Measurements from ENCODE around the gene PLCB1.
"Not testable (repeated sequence)": the region's sequence is repeated elsewhere in the genome, so short reads cannot be mapped to it uniquely, and the experiment has no call there.

PLCB1 gene

GRCh38 chr20:8342391-8342790 lies 210.3 kb downstream of the PLCB1 start:
- TF ChIP-seq CTCF (IDR thresholded peaks at IDR 0.05; ENCODE audit: low read depth, low read length, missing control alignments), result no peak
- DNase-seq (ENCODE audit: low read depth), result no peak
- H3K4me3 ChIP-seq (ENCODE audit: low read depth, low read length), result no peak overlapping the region

- TF ChIP-seq CTCF (IDR thresholded peaks at IDR 0.05; ENCODE audit: low read depth, low read length, missing control alignments), result no peak
- DNase-seq (ENCODE audit: low read depth), result no peak
- H3K4me3 ChIP-seq (ENCODE audit: low read depth, low read length), result no peak overlapping the region
Measured at GRCh38 chr20:8344106-8344505, 212.0 kb downstream of the PLCB1 start.

DNA sequence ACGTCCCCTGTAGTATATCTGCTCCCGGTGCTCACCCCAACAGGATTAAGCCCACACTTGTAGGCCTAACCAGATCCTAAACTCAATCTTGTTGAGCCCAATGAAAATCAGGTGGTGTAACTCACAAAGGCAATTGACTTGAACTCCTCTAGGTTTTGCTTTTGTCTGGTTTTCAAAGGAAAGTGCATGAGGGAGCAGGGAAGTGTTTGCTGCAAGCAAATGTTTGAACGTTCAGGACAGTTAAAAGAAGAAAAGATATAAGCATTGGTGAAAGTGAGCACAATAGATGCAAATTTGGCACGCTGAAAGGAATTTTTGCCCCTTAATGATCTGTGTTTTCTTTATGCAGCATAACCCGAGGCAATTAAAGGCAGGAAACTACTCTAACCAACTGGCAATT lies 212.6 kb downstream of the PLCB1 start:
- no peak overlapping the region for H3K4me3 ChIP-seq (ENCODE audit: low read depth, low read length)
- no peak for TF ChIP-seq CTCF (IDR thresholded peaks at IDR 0.05; ENCODE audit: low read depth, low read length, missing control alignments)
- no peak for DNase-seq (ENCODE audit: low read depth)

DNA sequence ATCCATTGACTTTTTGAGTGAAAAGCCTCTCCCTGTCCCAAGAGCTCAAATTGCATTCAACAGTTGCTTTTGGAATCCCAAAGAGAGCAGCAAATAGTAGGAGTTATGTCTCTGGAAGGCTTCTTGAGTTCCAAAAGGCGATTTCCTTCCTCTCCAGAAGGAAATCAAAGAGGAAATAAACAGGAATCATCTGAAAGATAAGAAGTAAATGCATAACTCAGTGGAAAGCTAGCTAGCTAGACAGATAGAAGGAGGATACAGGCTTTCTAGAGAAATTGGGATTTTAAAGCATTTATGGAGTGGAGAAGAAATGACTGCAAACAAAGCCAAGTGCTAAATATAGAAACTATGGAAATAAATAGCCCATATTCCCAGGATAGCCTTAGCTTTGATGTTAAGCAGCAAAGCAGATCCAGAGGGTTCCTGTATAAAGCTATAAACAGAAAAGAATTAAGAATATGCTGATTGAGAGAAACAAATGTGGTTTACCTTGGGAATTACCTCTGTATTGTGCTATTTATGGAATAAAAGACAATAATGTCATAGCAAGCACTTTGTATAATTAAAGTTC lies 214.7 kb downstream of the PLCB1 start:
- TF ChIP-seq CTCF (IDR thresholded peaks at IDR 0.05; ENCODE audit: low read depth, low read length, missing control alignments), result no peak
- H3K4me3 ChIP-seq (ENCODE audit: low read depth, low read length), result no peak overlapping the region
- DNase-seq (ENCODE audit: low read depth), result no peak

GRCh38 chr20:8350225-8350624 lies 218.2 kb downstream of the PLCB1 start:
- DNase-seq (ENCODE audit: low read depth), result not testable (repeated sequence)

GRCh38 chr20:8352486-8352885 lies 220.4 kb downstream of the PLCB1 start:
- DNase-seq (ENCODE audit: low read depth), result no peak
- H3K4me3 ChIP-seq (ENCODE audit: low read depth, low read length), result no peak overlapping the region
- no peak for TF ChIP-seq CTCF (IDR thresholded peaks at IDR 0.05; ENCODE audit: low read depth, low read length, missing control alignments)

More at GRCh38 chr20:8350225-8350624, 218.2 kb downstream of the PLCB1 start:
- not testable (repeated sequence) for H3K4me3 ChIP-seq (ENCODE audit: low read depth, low read length)

GRCh38 chr20:8353512-8353911 lies 221.4 kb downstream of the PLCB1 start:
- no peak for DNase-seq (ENCODE audit: low read depth)
- H3K4me3 ChIP-seq (ENCODE audit: low read depth, low read length), result no peak overlapping the region
- no peak for TF ChIP-seq CTCF (IDR thresholded peaks at IDR 0.05; ENCODE audit: low read depth, low read length, missing control alignments)
